Sigmoid colon (tissue), 3 donors: ENCODE data around the gene CATSPER1.

ENCODE experiments used
- POLR2A ChIP-seq, 2 donors: fragments of 450-650 bp; IDR thresholded peaks; one replicate each; pipeline ENCODE4 v1.6.1; 2016; ENCODE audit warnings: antibody characterized with exemption in 2 of 2, mild to moderate bottlenecking in 2 of 2, moderate library complexity in 2 of 2
- TF ChIP-seq, protein P1 (sequence below), 4 experiments: fragments of 450-650 bp in 3 of 4; fragments of 200-600 bp in 1 of 4; IDR thresholded peaks; one replicate each; pipeline ENCODE4 v1.5.1; 2016 to 2019; ENCODE audit warnings: antibody characterized with exemption in 4 of 4, mild to moderate bottlenecking in 3 of 4, moderate library complexity in 2 of 4

- TF ChIP-seq, protein P1, sequence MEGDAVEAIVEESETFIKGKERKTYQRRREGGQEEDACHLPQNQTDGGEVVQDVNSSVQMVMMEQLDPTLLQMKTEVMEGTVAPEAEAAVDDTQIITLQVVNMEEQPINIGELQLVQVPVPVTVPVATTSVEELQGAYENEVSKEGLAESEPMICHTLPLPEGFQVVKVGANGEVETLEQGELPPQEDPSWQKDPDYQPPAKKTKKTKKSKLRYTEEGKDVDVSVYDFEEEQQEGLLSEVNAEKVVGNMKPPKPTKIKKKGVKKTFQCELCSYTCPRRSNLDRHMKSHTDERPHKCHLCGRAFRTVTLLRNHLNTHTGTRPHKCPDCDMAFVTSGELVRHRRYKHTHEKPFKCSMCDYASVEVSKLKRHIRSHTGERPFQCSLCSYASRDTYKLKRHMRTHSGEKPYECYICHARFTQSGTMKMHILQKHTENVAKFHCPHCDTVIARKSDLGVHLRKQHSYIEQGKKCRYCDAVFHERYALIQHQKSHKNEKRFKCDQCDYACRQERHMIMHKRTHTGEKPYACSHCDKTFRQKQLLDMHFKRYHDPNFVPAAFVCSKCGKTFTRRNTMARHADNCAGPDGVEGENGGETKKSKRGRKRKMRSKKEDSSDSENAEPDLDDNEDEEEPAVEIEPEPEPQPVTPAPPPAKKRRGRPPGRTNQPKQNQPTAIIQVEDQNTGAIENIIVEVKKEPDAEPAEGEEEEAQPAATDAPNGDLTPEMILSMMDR (IDR thresholded peaks at IDR 0.05) = no peak
- no peak for TF ChIP-seq POLR2A (IDR thresholded peaks at IDR 0.05)
Observed at GRCh38 chr11:66012946-66013761, 13.1 kb downstream of the CATSPER1 start.
